ENCODE data around the gene AFAP1. TPM values are rescaled to one million over a fixed set of nuclear protein-coding genes. Genes with fewer than 3 reads are reported as not detected.
A peak's percentile ranks its signal among the peaks of the same experiment; 100 is the strongest.

AFAP1 gene
- polyA plus RNA-seq, 2 donors = 2.0 to 4.0 TPM

GRCh38 chr4:7778510-7779431 is 160.9 kb downstream of the AFAP1 start:
- no peaks in the 10 kb centered on the region for H3K9me3 ChIP-seq (ENCODE audit: control insufficient read depth in 2 of 2, insufficient read depth in 1 of 2, low read depth in 1 of 2, low read length in 1 of 2)
- H3K4me1 ChIP-seq (ENCODE audit: control insufficient read depth in 2 of 2, insufficient read depth in 2 of 2, low read length in 1 of 2) = peaks cover 0 to 2% of the 10 kb centered on the region in 2 donors
- no peak overlapping the region for H3K4me3 ChIP-seq (ENCODE audit: low read depth in 1 of 2, low read length in 2 of 2)
- H3K36me3 ChIP-seq (ENCODE audit: control insufficient read depth in 2 of 2, insufficient read depth in 2 of 2, low read length in 1 of 2) = peaks cover 5 to 13% of the 10 kb centered on the region in 2 donors
- peak overlapping the region; percentile 1 to 45 for H3K27ac ChIP-seq (ENCODE audit: low read depth in 2 of 2, low read length in 1 of 2)
- WGBS, 2 donors = 67 to 72% methylated on average over 24 of the region's 24 CpGs
- no peaks in the 10 kb centered on the region for H3K27me3 ChIP-seq (ENCODE audit: control insufficient read depth in 1 of 2, insufficient read depth in 2 of 2, low read length in 2 of 2)

- Histone ChIP-seq H3K4me3 (ENCODE audit: low read depth in 1 of 2, low read length in 2 of 2) (no peak overlapping the region), H3K4me1 (ENCODE audit: control insufficient read depth in 2 of 2, insufficient read depth in 2 of 2, low read length in 1 of 2) (peaks cover 0 to 2% of the 10 kb centered on the region in 2 donors), H3K9me3 (ENCODE audit: control insufficient read depth in 2 of 2, insufficient read depth in 1 of 2, low read depth in 1 of 2, low read length in 1 of 2) (no peaks in the 10 kb centered on the region), H3K27ac (ENCODE audit: low read depth in 2 of 2, low read length in 1 of 2) (peak overlapping the region in 1 of 2 donors; percentile 43), H3K36me3 (ENCODE audit: control insufficient read depth in 2 of 2, insufficient read depth in 2 of 2, low read length in 1 of 2) (peaks cover 8 to 15% of the 10 kb centered on the region in 2 donors), H3K27me3 (ENCODE audit: control insufficient read depth in 1 of 2, insufficient read depth in 2 of 2, low read length in 2 of 2) (no peaks in the 10 kb centered on the region)
- WGBS, 2 donors = 89 to 92% methylated on average over 10 of the region's 10 CpGs
These were observed 161.7 kb downstream of the AFAP1 start for GRCh38 chr4:7777871-7778509.

- Histone ChIP-seq H3K4me3 (ENCODE audit: low read depth in 1 of 2, low read length in 2 of 2) (no peak overlapping the region), H3K27me3 (ENCODE audit: control insufficient read depth in 1 of 2, insufficient read depth in 2 of 2, low read length in 2 of 2) (no peaks in the 10 kb centered on the region), H3K27ac (ENCODE audit: low read depth in 2 of 2, low read length in 1 of 2) (no peak overlapping the region), H3K9me3 (ENCODE audit: control insufficient read depth in 2 of 2, insufficient read depth in 1 of 2, low read depth in 1 of 2, low read length in 1 of 2) (no peaks in the 10 kb centered on the region), H3K36me3 (ENCODE audit: control insufficient read depth in 2 of 2, insufficient read depth in 2 of 2, low read length in 1 of 2) (peaks cover 12 to 15% of the 10 kb centered on the region in 2 donors), H3K4me1 (ENCODE audit: control insufficient read depth in 2 of 2, insufficient read depth in 2 of 2, low read length in 1 of 2) (peaks cover 0 to 2% of the 10 kb centered on the region in 2 donors)
- 94 to 95% methylated on average over 17 of the region's 17 CpGs for WGBS, 2 donors
These were observed 162.5 kb downstream of the AFAP1 start for GRCh38 chr4:7777017-7777710.

GRCh38 chr4:7775396-7775795 is 164.3 kb downstream of the AFAP1 start:
- Histone ChIP-seq H3K4me3 (ENCODE audit: low read depth in 1 of 2, low read length in 2 of 2) (no peak overlapping the region), H3K27me3 (ENCODE audit: control insufficient read depth in 1 of 2, insufficient read depth in 2 of 2, low read length in 2 of 2) (no peaks in the 10 kb centered on the region), H3K36me3 (ENCODE audit: control insufficient read depth in 2 of 2, insufficient read depth in 2 of 2, low read length in 1 of 2) (peaks cover 15 to 17% of the 10 kb centered on the region in 2 donors), H3K9me3 (ENCODE audit: control insufficient read depth in 2 of 2, insufficient read depth in 1 of 2, low read depth in 1 of 2, low read length in 1 of 2) (no peaks in the 10 kb centered on the region), H3K27ac (ENCODE audit: low read depth in 2 of 2, low read length in 1 of 2) (no peak overlapping the region), H3K4me1 (ENCODE audit: control insufficient read depth in 2 of 2, insufficient read depth in 2 of 2, low read length in 1 of 2) (no peaks in the 10 kb centered on the region)
- 85 to 90% methylated on average over 9 of the region's 9 CpGs for WGBS, 2 donors

GRCh38 chr4:7774301-7775294 is 165.1 kb downstream of the AFAP1 start:
- no peaks in the 10 kb centered on the region for H3K4me1 ChIP-seq (ENCODE audit: control insufficient read depth in 2 of 2, insufficient read depth in 2 of 2, low read length in 1 of 2)
- no peak overlapping the region for H3K4me3 ChIP-seq (ENCODE audit: low read depth in 1 of 2, low read length in 2 of 2)
- H3K27ac ChIP-seq (ENCODE audit: low read depth in 2 of 2, low read length in 1 of 2) = no peak overlapping the region
- H3K27me3 ChIP-seq (ENCODE audit: control insufficient read depth in 1 of 2, insufficient read depth in 2 of 2, low read length in 2 of 2) = no peaks in the 10 kb centered on the region
- peaks cover 15 to 20% of the 10 kb centered on the region in 2 donors for H3K36me3 ChIP-seq (ENCODE audit: control insufficient read depth in 2 of 2, insufficient read depth in 2 of 2, low read length in 1 of 2)
- 89 to 93% methylated on average over 22 of the region's 22 CpGs for WGBS, 2 donors
- no peaks in the 10 kb centered on the region for H3K9me3 ChIP-seq (ENCODE audit: control insufficient read depth in 2 of 2, insufficient read depth in 1 of 2, low read depth in 1 of 2, low read length in 1 of 2)

- no peaks in the 10 kb centered on the region for H3K27me3 ChIP-seq (ENCODE audit: control insufficient read depth in 1 of 2, insufficient read depth in 2 of 2, low read length in 2 of 2)
- WGBS, 2 donors = 93 to 95% methylated on average over 24 of the region's 24 CpGs
- no peaks in the 10 kb centered on the region for H3K4me1 ChIP-seq (ENCODE audit: control insufficient read depth in 2 of 2, insufficient read depth in 2 of 2, low read length in 1 of 2)
- H3K9me3 ChIP-seq (ENCODE audit: control insufficient read depth in 2 of 2, insufficient read depth in 1 of 2, low read depth in 1 of 2, low read length in 1 of 2) = no peaks in the 10 kb centered on the region
- H3K36me3 ChIP-seq (ENCODE audit: control insufficient read depth in 2 of 2, insufficient read depth in 2 of 2, low read length in 1 of 2) = peaks cover 15 to 24% of the 10 kb centered on the region in 2 donors
- no peak overlapping the region for H3K27ac ChIP-seq (ENCODE audit: low read depth in 2 of 2, low read length in 1 of 2)
- H3K4me3 ChIP-seq (ENCODE audit: low read depth in 1 of 2, low read length in 2 of 2) = no peak overlapping the region
These were observed 166.1 kb downstream of the AFAP1 start for GRCh38 chr4:7773401-7774180.

GRCh38 chr4:7772711-7773385 is 166.8 kb downstream of the AFAP1 start:
- no peaks in the 10 kb centered on the region for H3K27me3 ChIP-seq (ENCODE audit: control insufficient read depth in 1 of 2, insufficient read depth in 2 of 2, low read length in 2 of 2)
- peaks cover 9 to 22% of the 10 kb centered on the region in 2 donors for H3K36me3 ChIP-seq (ENCODE audit: control insufficient read depth in 2 of 2, insufficient read depth in 2 of 2, low read length in 1 of 2)
- H3K4me1 ChIP-seq (ENCODE audit: control insufficient read depth in 2 of 2, insufficient read depth in 2 of 2, low read length in 1 of 2) = no peaks in the 10 kb centered on the region
- H3K4me3 ChIP-seq (ENCODE audit: low read depth in 1 of 2, low read length in 2 of 2) = no peak overlapping the region
- H3K9me3 ChIP-seq (ENCODE audit: control insufficient read depth in 2 of 2, insufficient read depth in 1 of 2, low read depth in 1 of 2, low read length in 1 of 2) = no peaks in the 10 kb centered on the region
- H3K27ac ChIP-seq (ENCODE audit: low read depth in 2 of 2, low read length in 1 of 2) = peak overlapping the region; percentile 4 to 45
- 58 to 74% methylated on average over 31 of the region's 31 CpGs for WGBS, 2 donors
